ENCODE results near the gene GBP3. TPM values are rescaled to one million over a fixed set of nuclear protein-coding genes. Genes with fewer than 3 reads are reported as not detected.

The GBP3 gene
- total and polyA plus RNA-seq, 2 donors (not counting 1 experiment from before 2014, with no cell fraction given) = 44.9 to 51.5 TPM

GRCh38 chr1:89043940-89044339 lies 21.3 kb upstream of the GBP3 start:
- Histone ChIP-seq H3K4me3 (replicated peaks in 1 of 4; ENCODE audit: control extremely low read depth in 1 of 4, insufficient read depth in 1 of 4, low read depth in 3 of 4, low read length in 4 of 4) (no peak overlapping the region), H3K4me2 (ENCODE audit: extremely low read depth, insufficient read depth, low read length) (no peak overlapping the region), H3K9ac (ENCODE audit: insufficient read depth, low read length) (no peak overlapping the region), H3K36me3 (ENCODE audit: control insufficient read depth, insufficient read depth, low read length) (no peaks in the 10 kb centered on the region), H3K27me3 (ENCODE audit: control insufficient read depth, insufficient read depth, low read length) (no peaks in the 10 kb centered on the region), H3K4me1 (ENCODE audit: control insufficient read depth, extremely low read depth, insufficient read depth, low read length) (peaks cover 2% of the 10 kb centered on the region), H3K9me3 (ENCODE audit: control insufficient read depth, insufficient read depth, low read depth, low read length) (no peaks in the 10 kb centered on the region), H3K79me2 (ENCODE audit: control insufficient read depth, insufficient read depth, low read length) (no peaks in the 10 kb centered on the region), H2AFZ (ENCODE audit: low read length) (no peak overlapping the region), H3K27ac (ENCODE audit: insufficient read depth, low read length) (no peak overlapping the region), H4K20me1 (ENCODE audit: control insufficient read depth, extremely low read depth, insufficient read depth, low read length) (no peaks in the 10 kb centered on the region)
- no peak for DNase-seq (ENCODE audit: low read depth in 2 of 2)
- TF ChIP-seq EZH2 (IDR thresholded peaks at IDR 0.05; ENCODE audit: low read length, missing control alignments) (no peak), CTCF (conservative IDR thresholded peaks at IDR 0.05 in 1 of 2, IDR thresholded peaks at IDR 0.05 in 1 of 2; ENCODE audit: low read depth in 1 of 2, low read length in 2 of 2) (no peak)

GRCh38 chr1:89042491-89042890 lies 19.8 kb upstream of the GBP3 start:
- Histone ChIP-seq H3K9ac (ENCODE audit: insufficient read depth, low read length) (no peak overlapping the region), H3K27ac (ENCODE audit: insufficient read depth, low read length) (no peak overlapping the region), H3K4me1 (ENCODE audit: control insufficient read depth, extremely low read depth, insufficient read depth, low read length) (peaks cover 2% of the 10 kb centered on the region), H3K79me2 (ENCODE audit: control insufficient read depth, insufficient read depth, low read length) (no peaks in the 10 kb centered on the region), H3K36me3 (ENCODE audit: control insufficient read depth, insufficient read depth, low read length) (no peaks in the 10 kb centered on the region), H3K9me3 (ENCODE audit: control insufficient read depth, insufficient read depth, low read depth, low read length) (no peaks in the 10 kb centered on the region), H3K4me3 (replicated peaks in 1 of 4; ENCODE audit: control extremely low read depth in 1 of 4, insufficient read depth in 1 of 4, low read depth in 3 of 4, low read length in 4 of 4) (no peak overlapping the region), H4K20me1 (ENCODE audit: control insufficient read depth, extremely low read depth, insufficient read depth, low read length) (no peaks in the 10 kb centered on the region), H3K27me3 (ENCODE audit: control insufficient read depth, insufficient read depth, low read length) (no peaks in the 10 kb centered on the region), H2AFZ (ENCODE audit: low read length) (no peak overlapping the region), H3K4me2 (ENCODE audit: extremely low read depth, insufficient read depth, low read length) (no peak overlapping the region)
- DNase-seq (ENCODE audit: low read depth in 2 of 2) = no peak
- TF ChIP-seq CTCF (conservative IDR thresholded peaks at IDR 0.05 in 1 of 2, IDR thresholded peaks at IDR 0.05 in 1 of 2; ENCODE audit: low read depth in 1 of 2, low read length in 2 of 2) = no peak
- no peak for TF ChIP-seq EZH2 (IDR thresholded peaks at IDR 0.05; ENCODE audit: low read length, missing control alignments)

DNA sequence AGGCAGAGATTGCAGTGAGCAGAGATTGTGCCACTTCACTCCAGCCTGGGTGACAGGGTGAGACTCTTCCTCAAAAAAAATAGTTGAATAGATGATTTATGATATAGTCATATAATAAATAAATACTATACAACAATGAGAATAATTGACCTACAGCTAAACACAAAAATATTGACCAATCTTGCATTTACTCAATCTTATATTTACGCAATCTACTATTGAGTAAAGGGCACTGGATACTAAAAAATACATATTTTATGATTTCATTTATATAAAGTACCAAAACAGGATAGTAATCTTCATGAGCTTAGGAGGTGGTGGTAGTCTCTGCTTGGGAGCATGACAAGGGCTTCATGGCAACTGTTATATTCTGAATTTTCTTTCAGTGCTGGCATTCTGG lies 19.1 kb upstream of the GBP3 start:
- Histone ChIP-seq H2AFZ (ENCODE audit: low read length) (no peak overlapping the region), H3K9ac (ENCODE audit: insufficient read depth, low read length) (no peak overlapping the region), H3K36me3 (ENCODE audit: control insufficient read depth, insufficient read depth, low read length) (no peaks in the 10 kb centered on the region), H3K4me1 (ENCODE audit: control insufficient read depth, extremely low read depth, insufficient read depth, low read length) (peaks cover 2% of the 10 kb centered on the region), H3K4me2 (ENCODE audit: extremely low read depth, insufficient read depth, low read length) (no peak overlapping the region), H3K27me3 (ENCODE audit: control insufficient read depth, insufficient read depth, low read length) (no peaks in the 10 kb centered on the region), H4K20me1 (ENCODE audit: control insufficient read depth, extremely low read depth, insufficient read depth, low read length) (no peaks in the 10 kb centered on the region), H3K4me3 (replicated peaks in 1 of 4; ENCODE audit: control extremely low read depth in 1 of 4, insufficient read depth in 1 of 4, low read depth in 3 of 4, low read length in 4 of 4) (no peak overlapping the region), H3K27ac (ENCODE audit: insufficient read depth, low read length) (no peak overlapping the region), H3K9me3 (ENCODE audit: control insufficient read depth, insufficient read depth, low read depth, low read length) (no peaks in the 10 kb centered on the region), H3K79me2 (ENCODE audit: control insufficient read depth, insufficient read depth, low read length) (no peaks in the 10 kb centered on the region)
- DNase-seq (ENCODE audit: low read depth in 2 of 2) = peak in 1 of 2 donors; percentile 20
- TF ChIP-seq CTCF (conservative IDR thresholded peaks at IDR 0.05 in 1 of 2, IDR thresholded peaks at IDR 0.05 in 1 of 2; ENCODE audit: low read depth in 1 of 2, low read length in 2 of 2) (no peak), EZH2 (IDR thresholded peaks at IDR 0.05; ENCODE audit: low read length, missing control alignments) (no peak)

All from fibroblast of lung (primary cell).